ENCODE measurements around the gene CCDC88C. TPM values are rescaled to one million over a fixed set of nuclear protein-coding genes. Genes with fewer than 3 reads are reported as not detected.

CCDC88C gene
- total and polyA plus RNA-seq, 2 experiments from 2014 or later, result 23.6 to 60.7 TPM

DNA sequence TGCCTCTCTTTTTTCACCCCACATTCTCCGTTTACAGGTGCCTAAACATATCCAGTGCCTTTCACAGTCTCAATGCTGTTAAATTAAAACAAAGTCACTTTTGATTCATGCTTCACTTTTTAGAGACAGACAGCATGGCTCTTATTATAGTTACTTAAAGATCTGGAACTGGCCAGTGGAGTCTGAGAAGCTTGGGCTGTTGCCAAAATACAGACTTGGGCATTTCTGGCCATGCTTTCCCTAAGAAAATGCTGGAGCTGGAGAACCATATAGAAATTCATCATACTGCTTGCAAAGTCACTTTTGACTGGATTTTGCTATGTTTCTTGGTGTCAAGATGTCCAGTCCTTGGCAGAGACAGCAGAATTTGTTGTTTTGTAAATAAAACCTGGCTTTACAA lies 161.0 kb downstream of the CCDC88C start:
- H3K9me2 ChIP-seq (ENCODE audit: insufficient read depth), result no peaks in the 10 kb centered on the region
- H3K36me3 ChIP-seq (ENCODE audit: insufficient read depth), result no peaks in the 10 kb centered on the region
- no peak overlapping the region for H3K4me2 ChIP-seq
- peaks cover 9% of the 10 kb centered on the region for H3K4me1 ChIP-seq (ENCODE audit: insufficient read depth)
- no peak overlapping the region for H3K4me3 ChIP-seq
- DNase-seq (ENCODE audit: low spot score), result no peak
- TF ChIP-seq NANOG (IDR thresholded peaks at IDR 0.05; ENCODE audit: borderline replicate concordance), result no peak
- TF ChIP-seq ZNF114 (CRISPR knock-in tag; IDR thresholded peaks at IDR 0.05), result no peak
- TF ChIP-seq ZNF462 (CRISPR knock-in tag; IDR thresholded peaks at IDR 0.05), result no peak
- no peak for TF ChIP-seq EZH2 (IDR thresholded peaks at IDR 0.05; ENCODE audit: low read depth, unreplicated experiment)
- TF ChIP-seq JUNB (IDR thresholded peaks at IDR 0.05; ENCODE audit: unreplicated experiment), result no peak
- TF ChIP-seq ZNF331 (CRISPR knock-in tag; IDR thresholded peaks at IDR 0.05; ENCODE audit: low read depth), result no peak
- TF ChIP-seq CREB1 (CRISPR knock-in tag; IDR thresholded peaks at IDR 0.05; ENCODE audit: low read depth), result no peak
- no peak for TF ChIP-seq STAT1 (IDR thresholded peaks at IDR 0.05; ENCODE audit: unreplicated experiment)
- TF ChIP-seq, protein P1, sequence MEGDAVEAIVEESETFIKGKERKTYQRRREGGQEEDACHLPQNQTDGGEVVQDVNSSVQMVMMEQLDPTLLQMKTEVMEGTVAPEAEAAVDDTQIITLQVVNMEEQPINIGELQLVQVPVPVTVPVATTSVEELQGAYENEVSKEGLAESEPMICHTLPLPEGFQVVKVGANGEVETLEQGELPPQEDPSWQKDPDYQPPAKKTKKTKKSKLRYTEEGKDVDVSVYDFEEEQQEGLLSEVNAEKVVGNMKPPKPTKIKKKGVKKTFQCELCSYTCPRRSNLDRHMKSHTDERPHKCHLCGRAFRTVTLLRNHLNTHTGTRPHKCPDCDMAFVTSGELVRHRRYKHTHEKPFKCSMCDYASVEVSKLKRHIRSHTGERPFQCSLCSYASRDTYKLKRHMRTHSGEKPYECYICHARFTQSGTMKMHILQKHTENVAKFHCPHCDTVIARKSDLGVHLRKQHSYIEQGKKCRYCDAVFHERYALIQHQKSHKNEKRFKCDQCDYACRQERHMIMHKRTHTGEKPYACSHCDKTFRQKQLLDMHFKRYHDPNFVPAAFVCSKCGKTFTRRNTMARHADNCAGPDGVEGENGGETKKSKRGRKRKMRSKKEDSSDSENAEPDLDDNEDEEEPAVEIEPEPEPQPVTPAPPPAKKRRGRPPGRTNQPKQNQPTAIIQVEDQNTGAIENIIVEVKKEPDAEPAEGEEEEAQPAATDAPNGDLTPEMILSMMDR (conservative IDR thresholded peaks at IDR 0.05; ENCODE audit: low read depth in 2 of 2), result no peak
- TF ChIP-seq EZH2phosphoT487 (IDR thresholded peaks at IDR 0.05; ENCODE audit: unreplicated experiment), result no peak
- no peak for TF ChIP-seq POLR2AphosphoS5 (IDR thresholded peaks at IDR 0.05; ENCODE audit: low read depth)
- TF ChIP-seq, protein P2, sequence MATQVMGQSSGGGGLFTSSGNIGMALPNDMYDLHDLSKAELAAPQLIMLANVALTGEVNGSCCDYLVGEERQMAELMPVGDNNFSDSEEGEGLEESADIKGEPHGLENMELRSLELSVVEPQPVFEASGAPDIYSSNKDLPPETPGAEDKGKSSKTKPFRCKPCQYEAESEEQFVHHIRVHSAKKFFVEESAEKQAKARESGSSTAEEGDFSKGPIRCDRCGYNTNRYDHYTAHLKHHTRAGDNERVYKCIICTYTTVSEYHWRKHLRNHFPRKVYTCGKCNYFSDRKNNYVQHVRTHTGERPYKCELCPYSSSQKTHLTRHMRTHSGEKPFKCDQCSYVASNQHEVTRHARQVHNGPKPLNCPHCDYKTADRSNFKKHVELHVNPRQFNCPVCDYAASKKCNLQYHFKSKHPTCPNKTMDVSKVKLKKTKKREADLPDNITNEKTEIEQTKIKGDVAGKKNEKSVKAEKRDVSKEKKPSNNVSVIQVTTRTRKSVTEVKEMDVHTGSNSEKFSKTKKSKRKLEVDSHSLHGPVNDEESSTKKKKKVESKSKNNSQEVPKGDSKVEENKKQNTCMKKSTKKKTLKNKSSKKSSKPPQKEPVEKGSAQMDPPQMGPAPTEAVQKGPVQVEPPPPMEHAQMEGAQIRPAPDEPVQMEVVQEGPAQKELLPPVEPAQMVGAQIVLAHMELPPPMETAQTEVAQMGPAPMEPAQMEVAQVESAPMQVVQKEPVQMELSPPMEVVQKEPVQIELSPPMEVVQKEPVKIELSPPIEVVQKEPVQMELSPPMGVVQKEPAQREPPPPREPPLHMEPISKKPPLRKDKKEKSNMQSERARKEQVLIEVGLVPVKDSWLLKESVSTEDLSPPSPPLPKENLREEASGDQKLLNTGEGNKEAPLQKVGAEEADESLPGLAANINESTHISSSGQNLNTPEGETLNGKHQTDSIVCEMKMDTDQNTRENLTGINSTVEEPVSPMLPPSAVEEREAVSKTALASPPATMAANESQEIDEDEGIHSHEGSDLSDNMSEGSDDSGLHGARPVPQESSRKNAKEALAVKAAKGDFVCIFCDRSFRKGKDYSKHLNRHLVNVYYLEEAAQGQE (IDR thresholded peaks at IDR 0.05; ENCODE audit: unreplicated experiment), result no peak
- no peak for TF ChIP-seq ETS1 (IDR thresholded peaks at IDR 0.05)
- Mint-ChIP-seq H3K36me3 (ENCODE audit: low read depth) (no peaks in the 10 kb centered on the region), H3K4me1 (peaks cover 15% of the 10 kb centered on the region), H3K27ac (no peak overlapping the region), H3K27me3 (ENCODE audit: insufficient read depth, low read depth, poor library complexity) (peaks cover 24% of the 10 kb centered on the region), H3K9me3 (no peaks in the 10 kb centered on the region; the same call in 2 of the 3 replicates), H3K4me3 (no peak overlapping the region)
- 0 out of 2 replicates have a peak, but pooled peaks cover 5% of the 10 kb centered on the region for H3F3A ChIP-seq (replicated peaks; ENCODE audit: low read depth)
- H2AFZ ChIP-seq, result no peak overlapping the region
- peaks cover 25% of the 10 kb centered on the region for H3K27me3 ChIP-seq (ENCODE audit: insufficient read depth)
- no peaks in the 10 kb centered on the region for H3K79me2 ChIP-seq (replicated peaks; ENCODE audit: insufficient read depth)
- no peaks in the 10 kb centered on the region for H4K20me1 ChIP-seq (replicated peaks; ENCODE audit: insufficient read depth)
- no peak for ATAC-seq
- no peak overlapping the region for H3K27ac ChIP-seq (ENCODE audit: low read depth)
